IMR-90 (cell line): ENCODE data around the gene SMPDL3A.

Source experiments
- CEBPB ChIP-seq: IDR thresholded peaks from 2 replicates; pipeline ENCODE4 v1.6.1; 2012; ENCODE audit warnings: low read depth, low read length, improper control_type of control experiment
- CTCF ChIP-seq: conservative IDR thresholded peaks from 2 replicates; pipeline ENCODE4 v1.5.1; 2012; ENCODE audit warnings: mild to moderate bottlenecking, low read depth, low read length, improper control_type of control experiment
- MXI1 ChIP-seq: IDR thresholded peaks from 2 replicates; pipeline ENCODE4 v1.6.1; 2012; ENCODE audit warnings: low read depth, mild to moderate bottlenecking, low read length, moderate library complexity, borderline replicate concordance
- POLR2A ChIP-seq: IDR thresholded peaks from 2 replicates; pipeline ENCODE4 v1.6.1; 2012; ENCODE audit warnings: mild to moderate bottlenecking, low read depth, low read length

GRCh38 chr6:122798099-122798641, 9.1 kb downstream of the SMPDL3A start:
- TF ChIP-seq MXI1, result no peak
- TF ChIP-seq CTCF, result no peak
- no peak for TF ChIP-seq POLR2A
- TF ChIP-seq CEBPB, result 0 out of 2 replicates have a peak, but pooled peaks have one; percentile 26
